Peyer's patch (tissue), 4 donors: ENCODE results near the gene WDR83.

ENCODE experiments used
- POLR2A ChIP-seq, 2 donors: fragments of 450-650 bp; IDR thresholded peaks; one replicate each; pipeline ENCODE4 v1.5.1; 2017; ENCODE audit warnings: antibody characterized with exemption in 2 of 2, mild to moderate bottlenecking in 2 of 2, moderate library complexity in 2 of 2
- TF ChIP-seq, protein P1 (sequence below), 6 experiments: fragments of 450-650 bp in 4 of 6; fragments of 200-600 bp in 2 of 6; sonication (generic) in 1 of 6; IDR thresholded peaks; one replicate each; pipeline ENCODE4 v1.5.1; 2017 to 2019; ENCODE audit warnings: antibody characterized with exemption in 6 of 6, mild to moderate bottlenecking in 3 of 6, moderate library complexity in 1 of 6

DNA sequence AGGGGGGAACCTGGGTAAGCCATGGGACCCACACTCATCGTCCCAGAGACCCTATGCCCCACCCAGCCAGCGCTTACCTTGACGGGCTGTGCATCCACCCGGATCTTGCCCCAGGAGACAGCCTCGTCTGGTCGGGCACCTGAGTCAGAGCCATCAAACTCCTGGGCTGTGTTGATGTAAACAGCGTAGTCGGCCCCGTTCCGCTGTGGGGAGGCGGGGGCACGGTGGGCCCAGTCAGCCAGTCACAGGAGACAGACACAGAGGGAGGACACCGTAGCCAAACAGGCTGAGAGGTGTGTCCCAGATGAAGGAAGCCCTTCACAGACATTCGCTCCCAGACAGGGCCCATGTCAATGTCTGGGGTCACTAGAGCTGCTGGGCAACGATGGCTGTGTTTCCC is 9.3 kb downstream of the WDR83 start:
- TF ChIP-seq, protein P1, sequence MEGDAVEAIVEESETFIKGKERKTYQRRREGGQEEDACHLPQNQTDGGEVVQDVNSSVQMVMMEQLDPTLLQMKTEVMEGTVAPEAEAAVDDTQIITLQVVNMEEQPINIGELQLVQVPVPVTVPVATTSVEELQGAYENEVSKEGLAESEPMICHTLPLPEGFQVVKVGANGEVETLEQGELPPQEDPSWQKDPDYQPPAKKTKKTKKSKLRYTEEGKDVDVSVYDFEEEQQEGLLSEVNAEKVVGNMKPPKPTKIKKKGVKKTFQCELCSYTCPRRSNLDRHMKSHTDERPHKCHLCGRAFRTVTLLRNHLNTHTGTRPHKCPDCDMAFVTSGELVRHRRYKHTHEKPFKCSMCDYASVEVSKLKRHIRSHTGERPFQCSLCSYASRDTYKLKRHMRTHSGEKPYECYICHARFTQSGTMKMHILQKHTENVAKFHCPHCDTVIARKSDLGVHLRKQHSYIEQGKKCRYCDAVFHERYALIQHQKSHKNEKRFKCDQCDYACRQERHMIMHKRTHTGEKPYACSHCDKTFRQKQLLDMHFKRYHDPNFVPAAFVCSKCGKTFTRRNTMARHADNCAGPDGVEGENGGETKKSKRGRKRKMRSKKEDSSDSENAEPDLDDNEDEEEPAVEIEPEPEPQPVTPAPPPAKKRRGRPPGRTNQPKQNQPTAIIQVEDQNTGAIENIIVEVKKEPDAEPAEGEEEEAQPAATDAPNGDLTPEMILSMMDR (IDR thresholded peaks at IDR 0.05) = no peak
- no peak for TF ChIP-seq POLR2A (IDR thresholded peaks at IDR 0.05)
